GM21526 (cell line): Measurements from ENCODE around the gene PALS2.

Source experiments
- ATAC-seq: cut with Tn5 transposase; IDR thresholded peaks from one replicate; pipeline ENCODE4 v1.9.1; 2021; ENCODE audit warnings: moderate library complexity; ENCODE audit not compliant: unreplicated experiment, low FRiP score

Gene PALS2

GRCh38 chr7:24582166-24582565 is 8.9 kb downstream of the PALS2 start:
- no peak for ATAC-seq

- ATAC-seq = no peak
Observed at GRCh38 chr7:24587853-24588252, 14.6 kb downstream of the PALS2 start.

GRCh38 chr7:24591152-24591551 is 17.9 kb downstream of the PALS2 start:
- no peak for ATAC-seq

DNA sequence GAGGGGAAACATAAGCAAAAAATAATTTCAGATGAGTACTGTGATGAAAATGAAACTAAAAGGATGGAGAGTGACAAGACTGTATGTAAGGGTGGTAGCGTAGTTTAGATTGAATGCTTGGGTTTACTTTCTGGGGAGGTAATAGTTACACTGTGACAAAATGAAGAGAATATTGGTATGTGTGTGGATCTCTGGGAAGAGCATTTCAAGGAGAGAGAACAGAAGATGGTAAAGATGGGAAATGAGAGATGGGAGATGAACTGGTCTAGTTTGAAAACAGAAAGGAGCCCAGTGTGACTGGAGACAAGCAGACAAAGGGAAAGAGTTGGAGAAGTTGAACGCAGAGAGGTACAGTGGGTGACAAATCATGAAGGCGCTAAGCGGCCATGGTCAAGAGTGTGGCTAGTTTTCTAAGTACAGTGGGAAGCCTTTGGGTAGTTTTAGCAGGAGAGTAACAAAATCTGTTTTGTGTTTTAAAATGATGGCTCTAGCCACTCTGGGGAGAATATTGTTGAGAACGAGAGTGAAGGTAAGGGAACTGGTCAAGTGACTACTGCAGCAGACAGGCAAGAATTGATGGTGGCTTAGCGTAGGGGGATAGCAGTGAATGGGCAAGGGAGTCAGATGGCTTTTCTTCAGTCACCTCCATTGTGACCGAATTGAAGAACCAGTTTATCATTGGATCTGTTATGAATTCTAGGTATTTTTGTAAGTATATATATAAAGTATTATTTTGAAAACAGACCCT is 22.6 kb downstream of the PALS2 start:
- peak; percentile 62 for ATAC-seq

DNA sequence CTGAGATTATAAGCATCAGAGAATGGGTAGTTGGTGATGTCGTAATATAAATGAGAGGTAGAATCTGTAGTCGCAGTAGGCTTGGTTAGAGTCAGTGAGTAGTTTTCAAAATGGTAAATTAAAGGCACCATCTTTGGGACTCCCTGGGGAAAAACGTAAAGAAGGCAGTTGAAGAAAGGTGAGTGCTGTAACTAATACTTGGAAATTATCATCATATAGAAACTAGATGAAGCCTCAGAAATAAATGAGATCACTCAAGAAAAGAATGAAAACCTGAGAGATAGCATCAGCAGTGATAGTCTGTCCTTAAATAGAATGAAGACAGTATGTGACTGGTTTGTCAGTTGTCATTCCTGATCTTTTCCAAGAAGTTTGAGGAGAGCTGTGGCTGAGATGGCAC is 23.8 kb downstream of the PALS2 start:
- ATAC-seq = no peak

GRCh38 chr7:24601600-24601999 is 28.3 kb downstream of the PALS2 start:
- no peak for ATAC-seq

GRCh38 chr7:24602860-24603456 is 29.7 kb downstream of the PALS2 start:
- ATAC-seq = no peak

GRCh38 chr7:24604630-24605029 is 31.4 kb downstream of the PALS2 start:
- no peak for ATAC-seq

GRCh38 chr7:24608504-24608903 is 35.3 kb downstream of the PALS2 start:
- ATAC-seq = no peak

DNA sequence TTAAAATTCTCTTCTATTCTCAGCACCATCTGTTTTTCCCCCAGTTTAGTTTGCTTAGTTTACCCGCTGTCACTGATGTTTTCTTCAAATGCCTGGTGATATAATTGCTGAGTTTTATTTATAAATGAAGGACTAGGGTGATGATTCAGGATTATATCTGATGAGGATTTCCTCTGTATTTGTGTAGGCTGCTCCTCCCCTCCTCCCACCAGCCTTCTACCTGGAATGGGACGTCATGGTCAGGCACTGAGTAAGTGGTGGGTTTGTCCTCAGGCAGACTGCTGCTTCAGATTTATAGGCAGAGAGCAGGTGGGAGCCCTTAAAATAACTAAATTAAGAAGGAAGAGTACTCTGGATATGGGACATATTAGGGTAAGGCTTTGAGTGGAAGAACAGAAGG is 35.8 kb downstream of the PALS2 start:
- ATAC-seq = no peak

- no peak for ATAC-seq
Observed at GRCh38 chr7:24609570-24609969, 36.3 kb downstream of the PALS2 start.

DNA sequence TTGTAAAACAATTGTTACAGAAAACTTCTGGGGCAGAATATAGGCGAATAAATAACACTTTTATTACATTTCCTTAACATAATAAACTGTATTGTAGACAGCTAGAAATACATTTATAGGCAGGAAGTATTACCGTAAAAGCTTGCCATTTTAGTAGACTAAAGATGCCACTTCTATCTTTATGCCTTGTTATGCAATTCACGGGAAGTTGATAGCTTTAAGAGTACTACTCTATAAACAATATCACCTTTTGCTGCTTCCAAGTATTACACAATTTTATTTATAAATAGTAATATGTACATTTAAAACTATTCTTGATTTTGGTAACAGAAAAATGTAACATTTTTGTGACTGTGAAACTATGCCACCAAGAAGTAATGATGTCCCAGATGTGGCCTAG is 37.9 kb downstream of the PALS2 start:
- ATAC-seq = no peak

DNA sequence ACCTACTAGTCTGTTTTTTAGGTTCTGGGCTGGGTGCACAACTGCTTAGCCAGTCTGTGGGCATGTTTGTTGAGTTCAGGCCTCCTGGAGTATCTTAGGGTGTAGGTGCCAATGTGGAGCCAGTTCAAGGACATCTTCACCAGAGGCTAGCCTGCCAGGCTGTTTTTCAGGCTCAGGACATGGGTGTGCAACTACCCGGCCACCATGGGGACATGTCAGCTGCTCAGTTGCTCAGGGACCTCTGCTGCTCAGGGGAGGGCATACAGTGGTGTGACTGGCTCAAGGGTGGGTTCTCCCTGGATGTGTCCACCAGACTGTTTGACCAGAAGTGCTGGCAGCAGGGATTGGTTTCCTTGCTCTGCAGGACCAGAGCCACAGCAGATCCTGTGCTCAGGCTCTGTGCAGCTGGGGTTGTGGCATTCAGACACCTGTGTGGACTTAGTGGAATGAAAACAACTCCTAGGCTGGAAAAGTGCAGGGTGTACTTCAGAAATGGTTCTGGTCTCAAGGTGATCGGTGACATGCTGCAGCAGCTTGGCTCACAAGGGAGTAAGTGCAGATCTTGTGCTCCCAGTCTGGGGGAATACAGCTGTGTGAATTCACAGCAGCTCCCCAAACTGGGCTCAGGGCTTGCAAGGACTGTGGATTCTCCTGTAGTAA is 44.8 kb downstream of the PALS2 start:
- no peak for ATAC-seq

DNA sequence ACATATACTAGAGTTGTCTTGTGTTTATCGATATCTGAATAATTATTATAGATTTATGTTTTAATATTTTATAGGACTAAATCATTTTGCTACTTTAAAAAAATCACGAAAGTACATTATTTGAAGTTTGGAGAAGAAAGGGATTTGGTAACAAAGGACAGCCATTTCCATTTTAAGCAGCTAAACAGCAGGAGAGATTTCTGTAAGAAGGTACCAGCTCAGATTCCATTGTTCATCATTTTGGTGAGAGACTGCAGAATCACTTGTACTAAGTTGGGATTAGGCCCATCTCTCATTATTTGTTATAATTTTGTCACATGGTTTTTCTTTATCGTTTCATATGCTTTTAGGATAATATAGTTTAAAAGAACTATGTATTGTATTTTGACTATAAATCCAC is 46.7 kb downstream of the PALS2 start:
- no peak for ATAC-seq

GRCh38 chr7:24622646-24623182 is 49.5 kb downstream of the PALS2 start:
- ATAC-seq = no peak
